NCI-H524 (cell line): Measurements from ENCODE around the gene APLP2.
"Not testable (repeated sequence)": the region's sequence is repeated elsewhere in the genome, so short reads cannot be mapped to it uniquely, and the experiment has no call there.

Source experiments
- DNase-seq, 2 experiments: peaks; one replicate each; lab custom pipeline; 2025; lab: John Stamatoyannopoulos, UW

The APLP2 gene

DNA sequence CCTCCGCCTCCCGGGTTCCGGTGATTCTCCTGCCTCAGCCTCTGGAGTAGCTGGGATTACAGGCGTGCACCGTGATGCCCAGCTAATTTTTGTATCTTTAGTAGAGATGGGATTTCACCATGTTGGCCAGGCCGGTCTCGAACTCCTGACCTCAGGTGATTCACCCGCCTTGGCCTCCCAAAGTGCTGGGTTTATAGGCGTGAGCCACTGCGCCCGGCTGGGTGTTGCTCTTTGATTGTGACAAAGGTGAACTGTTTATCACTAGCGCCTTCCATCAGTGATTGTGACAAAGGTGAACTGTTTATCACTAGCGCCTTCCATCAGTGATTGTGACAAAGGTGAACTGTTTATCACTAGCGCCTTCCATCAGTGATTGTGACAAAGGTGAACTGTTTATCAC, 123.9 kb downstream of the APLP2 start:
- not testable (repeated sequence) for DNase-seq
